ENCODE results near the gene FAM229A. TPM values are rescaled to one million over a fixed set of nuclear protein-coding genes. Genes with fewer than 3 reads are reported as not detected.

The FAM229A gene
- total and polyA plus RNA-seq, 2 experiments from 2014 or later: 3.6 to 4.2 TPM

DNA sequence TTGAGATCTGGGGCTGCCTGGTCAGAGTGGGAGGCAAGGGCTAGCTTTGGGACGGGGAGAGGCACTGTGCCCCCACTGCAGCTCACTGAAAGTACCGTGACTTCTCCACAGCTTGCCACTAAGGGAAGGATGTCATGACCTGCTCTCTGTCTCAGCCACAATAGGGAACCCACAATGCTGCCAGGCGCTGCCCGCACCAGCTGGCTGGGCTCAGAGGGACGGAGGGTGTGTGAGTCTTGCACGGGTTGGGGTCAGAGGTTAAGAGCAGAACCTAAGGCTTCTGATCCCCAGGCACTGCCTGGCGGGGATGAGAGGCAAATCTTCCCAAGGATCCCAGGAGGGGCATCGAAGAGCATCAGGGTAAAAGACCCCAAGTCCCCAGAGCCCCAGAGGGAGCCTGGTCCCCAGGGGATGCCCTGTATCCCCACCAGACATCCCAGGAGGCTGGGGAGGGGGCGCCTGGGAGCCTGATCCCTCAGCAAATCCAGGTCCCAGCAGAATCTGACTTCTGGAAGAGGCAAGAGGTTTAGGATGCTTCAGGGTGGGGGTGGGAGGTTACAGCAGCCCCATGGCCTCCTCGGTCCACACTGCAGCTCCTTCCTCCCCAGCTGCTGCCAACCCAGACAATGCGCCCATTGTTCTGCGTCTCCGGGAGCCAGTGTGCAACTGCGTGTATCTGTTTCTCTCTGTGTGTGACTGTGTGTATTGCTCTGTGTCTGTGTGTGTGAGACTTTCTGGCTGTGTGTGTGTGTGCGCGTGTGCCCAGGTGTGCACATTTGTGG is 24.2 kb downstream of the FAM229A start:
- Histone ChIP-seq H3K4me3 (no peak overlapping the region), H3K9me2 (ENCODE audit: insufficient read depth) (no peaks in the 10 kb centered on the region), H3K36me3 (ENCODE audit: insufficient read depth) (no peaks in the 10 kb centered on the region), H2AFZ (no peak overlapping the region), H3K27me3 (ENCODE audit: insufficient read depth) (peaks cover 7% of the 10 kb centered on the region; the same call in 1 of the 2 replicates), H3K27ac (ENCODE audit: low read depth) (no peak overlapping the region), H3K4me2 (0 out of 2 replicates have a peak overlapping the region, but pooled peaks have one; percentile 98), H3K79me2 (replicated peaks; ENCODE audit: insufficient read depth) (peaks cover 18% of the 10 kb centered on the region), H4K20me1 (replicated peaks; ENCODE audit: insufficient read depth) (peaks cover 18% of the 10 kb centered on the region), H3K4me1 (ENCODE audit: insufficient read depth) (peaks cover 26% of the 10 kb centered on the region), H3F3A (replicated peaks; ENCODE audit: low read depth) (peaks cover 19% of the 10 kb centered on the region)
- H3K36me3 Mint-ChIP-seq (ENCODE audit: low read depth): peaks cover 21% of the 10 kb centered on the region
- peaks cover 5% of the 10 kb centered on the region; the same call in 2 of the 3 replicates for H3K9me3 Mint-ChIP-seq
- H3K4me1 Mint-ChIP-seq: peaks cover 37% of the 10 kb centered on the region
- DNase-seq (ENCODE audit: low spot score) (no peak), ATAC-seq (no peak)
- no peak overlapping the region for H3K27ac Mint-ChIP-seq
- H3K27me3 Mint-ChIP-seq (ENCODE audit: insufficient read depth, low read depth, poor library complexity): peaks cover 31% of the 10 kb centered on the region
- TF ChIP-seq JUNB (IDR thresholded peaks at IDR 0.05; ENCODE audit: unreplicated experiment): no peak
- TF ChIP-seq NANOG (IDR thresholded peaks at IDR 0.05; ENCODE audit: borderline replicate concordance): no peak
- no peak for TF ChIP-seq STAT1 (IDR thresholded peaks at IDR 0.05; ENCODE audit: unreplicated experiment)
- no peak for TF ChIP-seq POLR2AphosphoS5 (IDR thresholded peaks at IDR 0.05; ENCODE audit: low read depth)
- TF ChIP-seq ZNF114 (CRISPR knock-in tag; IDR thresholded peaks at IDR 0.05): no peak
- no peak overlapping the region; the same call in 2 of the 3 replicates for H3K4me3 Mint-ChIP-seq

DNA sequence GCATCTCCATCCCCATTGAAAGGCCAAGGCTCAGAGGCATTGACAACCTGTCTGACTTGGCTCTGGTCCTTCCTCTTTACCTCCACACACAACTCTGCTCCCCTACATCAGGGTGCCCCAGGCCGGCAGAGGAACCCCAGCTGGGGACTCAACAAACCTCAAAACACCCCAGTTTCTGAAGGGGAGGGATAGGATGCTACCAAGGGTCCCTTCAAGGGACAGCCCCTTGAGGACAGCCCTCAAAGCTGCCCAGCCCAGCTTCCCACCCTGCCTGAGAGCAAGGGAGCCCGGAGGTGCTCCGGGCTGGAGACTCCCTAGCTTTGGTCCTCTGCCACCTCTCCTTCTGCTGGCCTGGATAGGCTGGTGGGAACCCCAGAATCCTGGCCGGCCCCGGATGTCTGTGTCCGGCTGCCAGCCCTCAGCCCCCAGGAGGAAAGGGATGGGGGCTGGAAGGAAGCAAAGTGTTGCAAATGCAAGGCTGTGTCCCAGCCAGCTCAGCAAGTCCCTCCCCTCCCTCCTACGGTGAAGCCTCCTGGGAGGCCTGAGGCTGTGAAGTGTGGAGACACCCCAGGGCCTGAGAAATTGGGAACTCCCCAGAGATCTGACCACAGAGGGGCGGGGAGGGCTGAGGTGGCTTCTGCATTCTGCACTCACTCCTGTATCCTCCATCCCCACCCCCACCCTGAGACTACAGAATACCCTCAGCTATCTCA is 25.2 kb downstream of the FAM229A start:
- Mint-ChIP-seq H3K4me1 (peaks cover 45% of the 10 kb centered on the region), H3K27ac (no peak overlapping the region), H3K36me3 (ENCODE audit: low read depth) (peaks cover 30% of the 10 kb centered on the region), H3K9me3 (peaks cover 5% of the 10 kb centered on the region; the same call in 2 of the 3 replicates), H3K4me3 (peak overlapping the region; percentile 64), H3K27me3 (ENCODE audit: insufficient read depth, low read depth, poor library complexity) (peaks cover 36% of the 10 kb centered on the region)
- Histone ChIP-seq H3K4me2 (peak overlapping the region; percentile 98), H3F3A (replicated peaks; ENCODE audit: low read depth) (peaks cover 25% of the 10 kb centered on the region), H2AFZ (no peak overlapping the region), H3K79me2 (replicated peaks; ENCODE audit: insufficient read depth) (peaks cover 18% of the 10 kb centered on the region), H3K4me1 (ENCODE audit: insufficient read depth) (peaks cover 34% of the 10 kb centered on the region), H4K20me1 (replicated peaks; ENCODE audit: insufficient read depth) (peaks cover 28% of the 10 kb centered on the region), H3K27ac (ENCODE audit: low read depth) (no peak overlapping the region), H3K9me2 (ENCODE audit: insufficient read depth) (no peaks in the 10 kb centered on the region), H3K27me3 (ENCODE audit: insufficient read depth) (peaks cover 7% of the 10 kb centered on the region; the same call in 1 of the 2 replicates), H3K4me3 (peak overlapping the region; percentile 95), H3K36me3 (ENCODE audit: insufficient read depth) (no peaks in the 10 kb centered on the region)
- DNase-seq (ENCODE audit: low spot score) (no peak), ATAC-seq (no peak)
- TF ChIP-seq ZNF114 (CRISPR knock-in tag; IDR thresholded peaks at IDR 0.05) (no peak), STAT1 (IDR thresholded peaks at IDR 0.05; ENCODE audit: unreplicated experiment) (no peak), EZH2 (IDR thresholded peaks at IDR 0.05; ENCODE audit: low read depth, unreplicated experiment) (no peak)

DNA sequence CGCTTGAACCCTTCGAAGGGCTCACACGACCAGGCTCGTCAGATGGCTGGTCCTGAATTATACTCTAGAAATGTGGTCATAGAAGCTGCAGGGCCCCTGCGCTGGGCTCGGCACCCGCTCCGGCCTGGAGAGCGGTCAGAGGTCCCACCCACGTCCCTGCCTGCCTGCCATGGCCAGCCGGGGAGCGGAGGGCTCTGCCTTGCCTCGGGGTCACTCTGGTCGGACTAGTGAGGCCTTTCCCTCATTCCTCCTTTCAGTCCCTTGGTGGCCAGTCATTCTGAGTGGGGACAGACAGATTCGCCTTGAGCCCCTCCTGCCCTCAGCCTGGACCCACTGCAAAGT is 25.7 kb downstream of the FAM229A start:
- DNase-seq (ENCODE audit: low spot score) (no peak), ATAC-seq (peak; percentile 7)
- peaks cover 31% of the 10 kb centered on the region for H4K20me1 ChIP-seq (replicated peaks; ENCODE audit: insufficient read depth)
- peak overlapping the region; percentile 98 for H3K4me2 ChIP-seq
- H3K9me2 ChIP-seq (ENCODE audit: insufficient read depth): no peaks in the 10 kb centered on the region
- no peak overlapping the region for H3K27ac Mint-ChIP-seq
- H3K9me3 Mint-ChIP-seq: peaks cover 5% of the 10 kb centered on the region; the same call in 2 of the 3 replicates
- peaks cover 34% of the 10 kb centered on the region for H3K4me1 ChIP-seq (ENCODE audit: insufficient read depth)
- H2AFZ ChIP-seq: peak overlapping the region; percentile 59; the same call in 1 of the 2 replicates
- H3K79me2 ChIP-seq (replicated peaks; ENCODE audit: insufficient read depth): peaks cover 18% of the 10 kb centered on the region
- H3K27me3 Mint-ChIP-seq (ENCODE audit: insufficient read depth, low read depth, poor library complexity): peaks cover 40% of the 10 kb centered on the region
- peaks cover 30% of the 10 kb centered on the region for H3F3A ChIP-seq (replicated peaks; ENCODE audit: low read depth)
- H3K27ac ChIP-seq (ENCODE audit: low read depth): no peak overlapping the region
- H3K36me3 ChIP-seq (ENCODE audit: insufficient read depth): no peaks in the 10 kb centered on the region; the same call in none of the 2 replicates
- peaks cover 36% of the 10 kb centered on the region for H3K36me3 Mint-ChIP-seq (ENCODE audit: low read depth)
- H3K4me3 ChIP-seq: peak overlapping the region; percentile 95
- H3K4me1 Mint-ChIP-seq: peaks cover 45% of the 10 kb centered on the region
- peaks cover 7% of the 10 kb centered on the region; the same call in 1 of the 2 replicates for H3K27me3 ChIP-seq (ENCODE audit: insufficient read depth)
- H3K4me3 Mint-ChIP-seq: peak overlapping the region; percentile 64
- TF ChIP-seq JUNB (IDR thresholded peaks at IDR 0.05; ENCODE audit: unreplicated experiment): no peak
- TF ChIP-seq, protein P1, sequence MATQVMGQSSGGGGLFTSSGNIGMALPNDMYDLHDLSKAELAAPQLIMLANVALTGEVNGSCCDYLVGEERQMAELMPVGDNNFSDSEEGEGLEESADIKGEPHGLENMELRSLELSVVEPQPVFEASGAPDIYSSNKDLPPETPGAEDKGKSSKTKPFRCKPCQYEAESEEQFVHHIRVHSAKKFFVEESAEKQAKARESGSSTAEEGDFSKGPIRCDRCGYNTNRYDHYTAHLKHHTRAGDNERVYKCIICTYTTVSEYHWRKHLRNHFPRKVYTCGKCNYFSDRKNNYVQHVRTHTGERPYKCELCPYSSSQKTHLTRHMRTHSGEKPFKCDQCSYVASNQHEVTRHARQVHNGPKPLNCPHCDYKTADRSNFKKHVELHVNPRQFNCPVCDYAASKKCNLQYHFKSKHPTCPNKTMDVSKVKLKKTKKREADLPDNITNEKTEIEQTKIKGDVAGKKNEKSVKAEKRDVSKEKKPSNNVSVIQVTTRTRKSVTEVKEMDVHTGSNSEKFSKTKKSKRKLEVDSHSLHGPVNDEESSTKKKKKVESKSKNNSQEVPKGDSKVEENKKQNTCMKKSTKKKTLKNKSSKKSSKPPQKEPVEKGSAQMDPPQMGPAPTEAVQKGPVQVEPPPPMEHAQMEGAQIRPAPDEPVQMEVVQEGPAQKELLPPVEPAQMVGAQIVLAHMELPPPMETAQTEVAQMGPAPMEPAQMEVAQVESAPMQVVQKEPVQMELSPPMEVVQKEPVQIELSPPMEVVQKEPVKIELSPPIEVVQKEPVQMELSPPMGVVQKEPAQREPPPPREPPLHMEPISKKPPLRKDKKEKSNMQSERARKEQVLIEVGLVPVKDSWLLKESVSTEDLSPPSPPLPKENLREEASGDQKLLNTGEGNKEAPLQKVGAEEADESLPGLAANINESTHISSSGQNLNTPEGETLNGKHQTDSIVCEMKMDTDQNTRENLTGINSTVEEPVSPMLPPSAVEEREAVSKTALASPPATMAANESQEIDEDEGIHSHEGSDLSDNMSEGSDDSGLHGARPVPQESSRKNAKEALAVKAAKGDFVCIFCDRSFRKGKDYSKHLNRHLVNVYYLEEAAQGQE (IDR thresholded peaks at IDR 0.05; ENCODE audit: unreplicated experiment): no peak
- TF ChIP-seq ZNF114 (CRISPR knock-in tag; IDR thresholded peaks at IDR 0.05): no peak
- no peak for TF ChIP-seq CREB1 (CRISPR knock-in tag; IDR thresholded peaks at IDR 0.05; ENCODE audit: low read depth)

Measured in GM23338 (cell line).